MM.1S (cell line): ENCODE data around the gene OR8G5.

Source experiments
- DNase-seq: peaks from one replicate; pipeline ENCODE4 v3.0.0-alpha.2; 2015
- H2AFZ ChIP-seq: fragments of 300-600 bp; sonication (generic); 2 replicates; pipeline ENCODE4 v1.6.0; 2016; ENCODE audit warnings: antibody characterized with exemption, low read length
- H3F3A ChIP-seq: fragments of 300-600 bp; sonication (generic); 2 replicates; pipeline ENCODE4 v1.6.1; 2016; ENCODE audit warnings: mild to moderate bottlenecking, antibody characterized with exemption, low read length, moderate library complexity, mixed read lengths; ENCODE audit not compliant: insufficient read depth
- H3K27ac ChIP-seq: fragments of 300-600 bp; sonication (generic); 2 replicates; pipeline ENCODE4 v1.5.1; 2016; ENCODE audit warnings: mild to moderate bottlenecking, low read length
- H3K27me3 ChIP-seq: fragments of 300-600 bp; sonication (generic); replicated peaks from 2 replicates; pipeline ENCODE4 v1.6.0; 2016; ENCODE audit warnings: low read length; ENCODE audit not compliant: insufficient read depth
- H3K36me3 ChIP-seq: fragments of 300-600 bp; sonication (generic); replicated peaks from 2 replicates; pipeline ENCODE4 v1.6.1; 2016; ENCODE audit warnings: mild to moderate bottlenecking, low read length, mixed read lengths; ENCODE audit not compliant: insufficient read depth
- H3K4me1 ChIP-seq: fragments of 300-600 bp; sonication (generic); 2 replicates; pipeline ENCODE4 v1.6.1; 2016; ENCODE audit warnings: low read length, mixed read lengths
- H3K4me2 ChIP-seq: fragments of 300-600 bp; sonication (generic); 2 replicates; pipeline ENCODE4 v1.6.0; 2016; ENCODE audit warnings: low read depth, low read length
- H3K4me3 ChIP-seq: fragments of 300-600 bp; sonication (generic); 2 replicates; pipeline ENCODE4 v1.5.1; 2016; ENCODE audit warnings: low read length, mixed read lengths
- H3K79me2 ChIP-seq: fragments of 300-600 bp; sonication (generic); 2 replicates; pipeline ENCODE4 v1.6.1; 2016; ENCODE audit warnings: mixed run types, low read length, mixed read lengths
- H3K9ac ChIP-seq: fragments of 300-600 bp; sonication (generic); 2 replicates; pipeline ENCODE4 v1.6.1; 2016; ENCODE audit warnings: low read length, mixed read lengths
- H3K9me2 ChIP-seq: fragments of 300-600 bp; sonication (generic); replicated peaks from 2 replicates; pipeline ENCODE4 v1.6.1; 2016; ENCODE audit warnings: mild to moderate bottlenecking, low read length, mixed read lengths; ENCODE audit not compliant: insufficient read depth
- H3K9me3 ChIP-seq: fragments of 300-600 bp; sonication (generic); replicated peaks from 2 replicates; pipeline ENCODE4 v1.6.1; 2016; ENCODE audit warnings: mild to moderate bottlenecking, low read length, mixed read lengths; ENCODE audit not compliant: insufficient read depth
- H4K20me1 ChIP-seq: fragments of 300-600 bp; sonication (generic); 2 replicates; pipeline ENCODE4 v1.6.1; 2016; ENCODE audit warnings: mild to moderate bottlenecking, low read length, moderate library complexity, mixed read lengths; ENCODE audit not compliant: insufficient read depth
- EZH2 ChIP-seq: fragments of 300-600 bp; sonication (generic); optimal IDR thresholded peaks from 2 replicates; pipeline ENCODE3; 2017; ENCODE audit warnings: low read depth, mild to moderate bottlenecking, antibody characterized with exemption, low read length, mixed read lengths
- EZH2phosphoT487 ChIP-seq: fragments of 300-600 bp; sonication (generic); IDR thresholded peaks from 2 replicates; pipeline ENCODE4 v1.6.1; 2018; ENCODE audit warnings: antibody characterized with exemption, low read length
- TF ChIP-seq, protein P1 (sequence below): fragments of 300-600 bp; sonication (generic); IDR thresholded peaks from 2 replicates; pipeline ENCODE4 v1.5.1; 2016; ENCODE audit warnings: antibody characterized with exemption, low read length, mixed read lengths

The OR8G5 gene

GRCh38 chr11:124302347-124303125, 46.4 kb downstream of the OR8G5 start:
- H3K79me2 ChIP-seq, result no peaks in the 10 kb centered on the region
- H3K27me3 ChIP-seq, result no peaks in the 10 kb centered on the region
- H3K4me3 ChIP-seq, result no peak overlapping the region
- TF ChIP-seq, protein P1, sequence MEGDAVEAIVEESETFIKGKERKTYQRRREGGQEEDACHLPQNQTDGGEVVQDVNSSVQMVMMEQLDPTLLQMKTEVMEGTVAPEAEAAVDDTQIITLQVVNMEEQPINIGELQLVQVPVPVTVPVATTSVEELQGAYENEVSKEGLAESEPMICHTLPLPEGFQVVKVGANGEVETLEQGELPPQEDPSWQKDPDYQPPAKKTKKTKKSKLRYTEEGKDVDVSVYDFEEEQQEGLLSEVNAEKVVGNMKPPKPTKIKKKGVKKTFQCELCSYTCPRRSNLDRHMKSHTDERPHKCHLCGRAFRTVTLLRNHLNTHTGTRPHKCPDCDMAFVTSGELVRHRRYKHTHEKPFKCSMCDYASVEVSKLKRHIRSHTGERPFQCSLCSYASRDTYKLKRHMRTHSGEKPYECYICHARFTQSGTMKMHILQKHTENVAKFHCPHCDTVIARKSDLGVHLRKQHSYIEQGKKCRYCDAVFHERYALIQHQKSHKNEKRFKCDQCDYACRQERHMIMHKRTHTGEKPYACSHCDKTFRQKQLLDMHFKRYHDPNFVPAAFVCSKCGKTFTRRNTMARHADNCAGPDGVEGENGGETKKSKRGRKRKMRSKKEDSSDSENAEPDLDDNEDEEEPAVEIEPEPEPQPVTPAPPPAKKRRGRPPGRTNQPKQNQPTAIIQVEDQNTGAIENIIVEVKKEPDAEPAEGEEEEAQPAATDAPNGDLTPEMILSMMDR, result no peak
- TF ChIP-seq EZH2 (no peak), EZH2phosphoT487 (no peak)
- H3K4me1 ChIP-seq, result no peaks in the 10 kb centered on the region
- DNase-seq, result no peak
- H3K9ac ChIP-seq, result no peak overlapping the region
- H3K27ac ChIP-seq, result no peak overlapping the region
- no peaks in the 10 kb centered on the region for H3F3A ChIP-seq
- H4K20me1 ChIP-seq, result no peaks in the 10 kb centered on the region
- H3K36me3 ChIP-seq, result no peaks in the 10 kb centered on the region; the same call in 1 of the 2 replicates
- no peaks in the 10 kb centered on the region for H3K9me2 ChIP-seq
- no peak overlapping the region for H2AFZ ChIP-seq
- no peak overlapping the region for H3K4me2 ChIP-seq
- H3K9me3 ChIP-seq, result no peaks in the 10 kb centered on the region

DNA sequence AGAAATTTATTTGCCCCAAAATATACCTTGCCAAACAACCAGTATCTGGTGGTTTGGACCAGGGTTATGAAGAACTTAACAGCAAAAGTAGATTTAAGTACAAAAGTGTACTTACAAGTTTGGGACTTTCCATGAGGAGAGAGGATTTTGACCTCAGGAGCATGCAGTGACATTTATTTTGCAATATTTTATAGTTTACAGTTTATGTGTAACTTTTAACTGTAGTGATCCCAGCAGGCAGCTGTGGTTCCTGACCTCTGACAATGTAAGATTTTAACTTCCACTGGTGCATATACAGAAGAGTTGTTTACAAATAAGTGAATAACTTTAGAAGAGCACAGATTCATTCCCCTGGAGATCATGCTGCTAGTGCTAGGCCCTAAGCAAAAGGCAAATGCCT, 50.9 kb downstream of the OR8G5 start:
- Histone ChIP-seq H3K79me2 (no peaks in the 10 kb centered on the region), H3K27me3 (no peaks in the 10 kb centered on the region), H3K36me3 (no peaks in the 10 kb centered on the region; the same call in 1 of the 2 replicates), H3K4me3 (no peak overlapping the region), H3K4me1 (no peaks in the 10 kb centered on the region), H3F3A (no peaks in the 10 kb centered on the region), H3K9me3 (no peaks in the 10 kb centered on the region), H2AFZ (no peak overlapping the region), H3K9ac (no peak overlapping the region), H4K20me1 (no peaks in the 10 kb centered on the region), H3K27ac (no peak overlapping the region), H3K9me2 (no peaks in the 10 kb centered on the region), H3K4me2 (no peak overlapping the region)
- DNase-seq, result no peak
- TF ChIP-seq EZH2 (no peak), EZH2phosphoT487 (no peak)
- TF ChIP-seq, protein P1, result no peak

- Histone ChIP-seq H3K79me2 (no peaks in the 10 kb centered on the region), H3K36me3 (no peaks in the 10 kb centered on the region; the same call in 1 of the 2 replicates), H3F3A (no peaks in the 10 kb centered on the region), H3K4me3 (no peak overlapping the region), H3K9ac (no peak overlapping the region), H3K4me1 (no peaks in the 10 kb centered on the region), H3K27ac (no peak overlapping the region), H3K27me3 (no peaks in the 10 kb centered on the region), H2AFZ (no peak overlapping the region), H3K9me3 (no peaks in the 10 kb centered on the region), H4K20me1 (no peaks in the 10 kb centered on the region), H3K9me2 (no peaks in the 10 kb centered on the region), H3K4me2 (no peak overlapping the region)
- TF ChIP-seq, protein P1, result no peak
- TF ChIP-seq EZH2phosphoT487 (no peak), EZH2 (no peak)
- no peak for DNase-seq
Measured at GRCh38 chr11:124310721-124311120, 54.5 kb downstream of the OR8G5 start.
